Iris pigment epithelial cell (primary cell): ENCODE results near the gene DSG2.
A peak's percentile ranks its signal among the peaks of the same experiment; 100 is the strongest.
"Not testable (repeated sequence)": the region's sequence is repeated elsewhere in the genome, so short reads cannot be mapped to it uniquely, and the experiment has no call there.

Source experiments
- DNase-seq: peaks from one replicate; pipeline ENCODE4 v3.0.0-alpha.2; 2011; ENCODE audit warnings: low read depth

Gene DSG2

GRCh38 chr18:31497836-31498573 is at the start of gene DSG2:
Gene DSG2, plus strand, starts transcription at chr18:31498177. Its CDS starts 75 bp downstream, at chr18:31498252.
- DNase-seq: peak; percentile 27

GRCh38 chr18:31450409-31450808 is 47.6 kb upstream of the DSG2 start:
- no peak for DNase-seq

DNA sequence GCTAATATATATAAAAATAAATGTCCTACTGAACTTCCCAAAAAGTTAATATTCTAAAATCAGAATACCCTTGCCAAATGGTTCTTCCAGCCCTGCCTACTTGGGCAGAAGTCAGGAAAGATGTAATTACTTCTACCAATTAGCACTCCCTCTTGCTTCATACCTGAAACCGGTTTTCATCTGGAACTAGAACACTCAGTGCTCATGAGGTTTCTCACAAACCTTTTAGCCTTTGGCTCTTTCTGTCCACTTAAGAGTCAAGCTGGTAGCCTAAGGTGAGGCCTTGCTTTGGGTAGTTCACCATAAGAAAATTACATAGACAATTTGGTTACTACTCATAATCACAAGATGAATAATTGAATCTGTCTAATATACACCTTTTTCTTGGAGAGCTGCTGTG is 46.4 kb upstream of the DSG2 start:
- no peak for DNase-seq

GRCh38 chr18:31454066-31454708 is 43.8 kb upstream of the DSG2 start:
- DNase-seq: peak; percentile 64

GRCh38 chr18:31469629-31470028 is 28.3 kb upstream of the DSG2 start:
- no peak for DNase-seq

DNA sequence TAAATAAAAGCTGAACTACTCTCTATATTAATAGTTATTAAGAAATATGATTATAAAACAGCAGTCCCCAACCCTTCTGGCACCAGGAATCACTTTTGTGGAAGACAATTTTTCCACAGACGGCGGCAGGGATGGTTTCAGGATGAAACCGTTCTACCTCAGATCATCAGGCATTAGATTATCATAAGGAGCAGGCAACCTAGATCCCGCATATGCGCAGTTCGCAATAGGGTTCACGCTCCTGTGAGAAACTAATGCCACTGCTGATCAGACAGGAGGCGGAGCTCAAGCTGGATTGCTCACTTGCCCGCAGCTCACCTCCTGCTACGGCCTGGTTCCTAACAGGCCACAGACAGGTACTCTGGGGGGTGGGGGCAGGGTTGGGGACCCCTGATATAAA is 19.3 kb upstream of the DSG2 start:
- DNase-seq: no peak

- DNase-seq: no peak
Measured at GRCh38 chr18:31482051-31482450, 15.9 kb upstream of the DSG2 start.

DNA sequence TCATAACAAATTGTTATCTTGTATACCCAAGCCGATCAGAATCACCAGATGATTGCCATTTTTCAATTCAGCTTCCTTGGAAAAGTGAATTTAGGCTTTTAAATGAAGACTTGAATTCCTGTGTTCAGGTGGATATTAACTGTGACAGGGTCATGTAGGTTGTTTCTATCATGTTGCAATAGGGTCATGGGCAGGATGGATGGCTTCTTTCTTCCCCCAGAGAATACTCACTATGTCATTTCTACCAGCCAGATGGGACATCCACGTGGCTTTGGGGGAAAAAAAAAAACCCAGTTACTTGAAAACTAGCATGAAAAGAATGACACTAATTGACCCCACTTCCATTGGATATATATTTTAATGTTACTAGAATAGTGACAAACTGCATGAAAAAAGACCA is 14.6 kb upstream of the DSG2 start:
- DNase-seq: no peak

DNA sequence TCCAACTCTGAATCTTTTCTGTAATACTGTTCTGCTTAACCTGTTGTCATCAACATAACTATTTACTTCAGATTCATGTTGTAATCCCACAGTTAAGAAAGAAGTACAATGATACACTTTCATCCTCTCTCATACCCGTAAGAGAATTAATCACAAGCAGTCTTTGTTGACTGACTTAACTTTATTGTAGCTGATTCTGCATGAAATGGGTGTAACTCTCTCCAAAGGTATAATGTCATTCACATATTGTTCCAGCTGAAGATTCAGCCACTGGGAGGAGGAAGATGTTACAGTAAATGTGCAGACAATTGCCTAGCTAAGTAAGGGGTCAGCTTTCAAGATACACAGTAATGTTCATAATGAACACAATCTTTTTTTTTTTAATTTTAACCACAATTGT is 13.5 kb upstream of the DSG2 start:
- no peak for DNase-seq

DNA sequence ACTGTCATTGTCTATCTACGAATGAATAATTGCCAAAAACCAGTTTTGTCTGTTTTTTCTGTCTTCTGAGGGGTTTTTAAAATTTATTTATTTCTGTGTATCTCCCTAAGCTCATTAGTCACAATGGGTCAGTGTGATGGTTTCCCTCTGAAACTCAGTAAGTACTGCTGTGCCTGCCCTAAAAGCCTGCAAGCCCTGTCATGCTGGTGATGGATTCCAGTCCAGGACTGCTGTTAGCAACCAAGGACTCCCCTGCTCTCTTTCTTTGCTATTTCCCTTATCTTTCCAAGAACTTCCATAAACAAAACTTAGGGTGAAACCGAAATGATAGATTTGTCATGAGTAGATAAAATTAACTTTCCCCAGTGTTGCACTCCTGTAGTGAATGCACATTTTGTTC is 11.8 kb upstream of the DSG2 start:
- no peak for DNase-seq

GRCh38 chr18:31487246-31488015 is 10.5 kb upstream of the DSG2 start:
- DNase-seq: peak; percentile 84

- DNase-seq: peak; percentile 12
Measured at GRCh38 chr18:31489311-31489710, 8.7 kb upstream of the DSG2 start.

- no peak for DNase-seq
Measured at GRCh38 chr18:31490387-31490786, 7.6 kb upstream of the DSG2 start.

GRCh38 chr18:31490833-31491232 is 7.1 kb upstream of the DSG2 start:
- no peak for DNase-seq

DNA sequence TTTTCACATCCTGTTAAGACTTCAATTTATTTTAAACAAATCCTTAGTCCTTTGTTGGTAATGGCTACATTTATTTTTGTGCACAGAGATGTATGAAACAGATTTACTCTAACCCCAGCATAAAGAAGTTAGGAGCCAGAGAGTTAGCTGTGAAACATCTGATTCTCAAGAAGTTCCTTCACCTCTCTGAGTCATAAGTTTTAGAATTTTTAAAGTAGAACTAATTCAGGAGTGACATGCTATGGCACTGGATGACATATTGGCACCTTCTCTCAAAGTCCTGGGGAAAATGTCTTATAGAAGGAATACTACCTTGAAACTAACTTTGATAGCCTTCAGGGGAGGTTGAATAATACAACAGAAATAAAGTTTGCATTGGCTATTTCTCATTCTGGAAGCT is 6.4 kb upstream of the DSG2 start:
- DNase-seq: no peak

DNA sequence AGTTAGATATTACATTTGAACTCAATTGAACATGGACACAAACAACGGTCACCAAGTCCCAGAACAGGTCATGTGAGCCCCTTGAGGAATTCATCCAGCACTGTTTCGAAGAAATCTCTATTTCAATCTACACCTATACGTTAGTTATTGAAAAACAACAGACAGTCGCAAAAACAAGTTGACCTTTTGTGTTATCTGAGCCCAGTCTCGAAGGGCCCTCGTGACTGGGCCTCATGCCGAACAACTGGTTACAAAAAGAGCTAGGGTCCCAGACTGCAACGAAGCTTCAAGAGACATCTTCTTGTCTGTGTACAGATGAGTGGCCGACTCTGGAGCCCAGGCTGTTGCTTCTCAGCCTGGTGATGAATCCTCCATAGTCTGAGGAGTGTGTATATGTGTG is 5.3 kb upstream of the DSG2 start:
- no peak for DNase-seq

GRCh38 chr18:31493171-31493570 is 4.8 kb upstream of the DSG2 start:
- DNase-seq: no peak

DNA sequence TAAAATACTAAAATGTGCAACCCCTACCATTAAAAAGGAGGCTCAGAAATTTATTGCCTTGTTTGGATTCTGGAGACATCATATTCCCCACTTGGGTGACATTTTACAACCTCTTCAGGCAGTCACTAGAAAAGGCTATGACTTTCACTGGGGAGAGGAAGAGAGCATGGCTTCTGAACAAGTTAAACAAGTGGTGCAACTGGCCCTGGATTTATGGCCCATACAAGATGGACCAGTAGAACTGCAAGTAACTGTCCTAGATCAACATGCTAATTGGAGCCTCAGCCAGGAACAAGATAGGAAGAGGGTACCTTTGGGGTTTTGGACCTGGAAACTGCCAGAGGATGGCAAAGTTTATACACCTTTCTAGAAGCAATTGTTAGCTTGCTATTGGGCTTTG is 4.0 kb upstream of the DSG2 start:
- no peak for DNase-seq

GRCh38 chr18:31494705-31495244 is 3.2 kb upstream of the DSG2 start:
- DNase-seq: not testable (repeated sequence)

DNA sequence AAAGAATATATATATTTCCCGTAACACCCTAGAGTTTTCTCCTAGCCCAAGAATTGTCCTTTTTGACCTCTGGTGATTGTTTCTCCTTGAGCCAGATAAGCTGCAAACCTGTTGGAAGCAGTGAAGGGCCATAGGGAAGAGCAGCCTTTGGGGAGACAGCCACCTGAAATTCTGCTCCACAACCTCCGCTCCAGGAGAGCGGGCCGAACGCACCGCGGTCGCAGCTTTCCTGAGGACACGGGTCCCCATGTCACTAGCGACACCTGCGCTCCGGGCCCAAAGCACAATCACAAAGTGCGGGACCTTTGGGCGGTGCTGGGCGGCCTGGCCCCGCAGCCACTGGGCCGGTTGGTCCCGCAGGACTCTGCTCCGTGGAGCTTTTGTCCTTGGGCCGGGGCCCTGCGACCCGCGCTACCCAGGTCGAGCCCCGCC is 557 bp upstream of the DSG2 start:
- no peak for DNase-seq

- DNase-seq: no peak
Measured at GRCh38 chr18:31498574-31499524, 872 bp downstream of the DSG2 start.
